Stimulated activated CD4-positive, alpha-beta T cell treated with anti-CD3 and anti-CD28 coated beads, Interleukin-15, amount 100 ng/mL, for 48 hours (primary cell): ENCODE data around the gene PADI2.

Source experiments
- DNase-seq, 2 donors: peaks; one replicate each; pipeline ENCODE4 v3.0.0-alpha.2; 2020; ENCODE audit warnings: low read depth in 2 of 2

Gene PADI2

GRCh38 chr1:17112496-17113236 lies 6.6 kb downstream of the PADI2 start:
- no peak for DNase-seq

GRCh38 chr1:17112076-17112475 lies 7.2 kb downstream of the PADI2 start:
- DNase-seq = no peak

DNA sequence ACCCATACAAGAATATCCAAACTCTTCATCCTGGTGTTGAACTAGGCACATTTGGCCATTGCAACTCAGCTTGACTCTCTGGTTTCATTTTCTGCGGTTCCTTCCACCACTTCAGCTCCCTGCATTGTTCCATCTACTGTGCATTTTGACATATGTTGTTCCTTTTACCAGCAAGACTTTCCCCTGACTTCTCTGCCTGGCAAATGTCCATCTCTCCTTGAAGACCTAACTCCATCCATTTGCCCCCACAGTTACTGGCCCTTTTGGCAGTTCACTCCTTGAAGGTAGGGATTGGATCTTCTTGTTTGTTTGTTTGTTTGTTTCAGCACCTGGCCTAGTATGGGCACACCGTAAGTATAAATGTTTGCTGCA lies 8.7 kb downstream of the PADI2 start:
- DNase-seq = no peak

- DNase-seq = no peak
These were observed 9.2 kb downstream of the PADI2 start for GRCh38 chr1:17109892-17110554.

GRCh38 chr1:17108786-17109185 lies 10.5 kb downstream of the PADI2 start:
- no peak for DNase-seq

- DNase-seq = no peak
These were observed 10.9 kb downstream of the PADI2 start for GRCh38 chr1:17108360-17108759.

GRCh38 chr1:17104782-17105181 lies 14.5 kb downstream of the PADI2 start:
- DNase-seq = no peak

DNA sequence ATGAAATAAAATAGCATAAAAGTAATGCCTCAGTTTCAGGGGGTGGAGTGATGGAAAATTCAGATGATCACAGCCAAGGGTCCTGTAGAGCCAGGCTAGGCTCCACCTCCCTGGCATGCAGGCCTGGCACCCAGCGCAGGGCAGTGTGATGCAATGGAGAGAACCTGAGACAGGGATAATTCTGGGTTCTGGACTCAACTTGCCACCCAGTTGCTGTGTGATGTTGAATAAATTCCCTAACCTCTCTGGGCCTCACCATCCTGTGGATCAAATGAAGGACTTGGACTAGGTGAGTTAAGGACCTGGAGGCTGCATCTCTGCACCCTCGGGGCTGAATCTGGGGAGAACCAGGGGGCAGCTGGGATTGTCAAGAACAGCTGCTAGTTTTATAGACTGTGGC lies 17.0 kb downstream of the PADI2 start:
- DNase-seq = no peak

GRCh38 chr1:17101261-17101660 lies 18.0 kb downstream of the PADI2 start:
- DNase-seq = no peak

DNA sequence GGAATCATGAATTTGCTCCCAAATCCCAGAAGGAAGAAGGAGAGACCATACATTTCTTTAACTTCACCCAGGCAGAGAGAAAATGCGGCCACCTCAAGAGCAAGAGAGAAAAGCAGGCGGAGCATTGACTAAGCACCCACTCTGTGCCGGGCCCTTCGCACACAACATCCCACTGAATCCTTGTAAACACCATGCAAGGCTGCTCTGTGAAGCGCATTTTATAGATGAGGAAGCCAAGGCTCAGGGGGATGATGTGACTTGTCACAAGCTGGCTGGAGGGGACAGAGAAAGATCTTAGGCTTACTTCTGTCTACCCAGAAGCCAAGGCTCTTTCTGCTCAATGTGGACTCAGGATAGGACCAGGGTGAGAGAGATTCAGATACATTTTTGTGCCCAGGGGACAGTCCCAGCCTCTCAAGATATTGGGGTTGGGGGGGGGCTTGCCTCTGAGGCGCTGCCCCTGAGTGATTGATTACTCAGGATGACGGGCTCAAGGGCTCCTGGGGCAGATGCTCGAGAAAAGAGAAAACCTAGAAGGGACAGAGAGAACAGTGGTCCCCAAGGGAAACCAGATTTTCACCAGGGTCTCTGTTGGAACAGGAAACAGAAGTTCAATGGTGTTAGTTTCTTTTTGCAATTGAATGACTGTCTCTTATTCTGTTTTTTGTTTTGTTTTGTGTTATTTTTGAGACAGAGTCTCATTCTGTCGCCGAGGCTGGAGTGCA lies 19.5 kb downstream of the PADI2 start:
- DNase-seq = no peak

- no peak for DNase-seq
These were observed 20.6 kb downstream of the PADI2 start for GRCh38 chr1:17098446-17099317.

GRCh38 chr1:17097787-17098186 lies 21.5 kb downstream of the PADI2 start:
- no peak for DNase-seq

GRCh38 chr1:17097147-17097546 lies 22.1 kb downstream of the PADI2 start:
- DNase-seq = no peak

GRCh38 chr1:17096584-17096983 lies 22.7 kb downstream of the PADI2 start:
- no peak for DNase-seq

- DNase-seq = no peak
These were observed 24.1 kb downstream of the PADI2 start for GRCh38 chr1:17095141-17095540.

DNA sequence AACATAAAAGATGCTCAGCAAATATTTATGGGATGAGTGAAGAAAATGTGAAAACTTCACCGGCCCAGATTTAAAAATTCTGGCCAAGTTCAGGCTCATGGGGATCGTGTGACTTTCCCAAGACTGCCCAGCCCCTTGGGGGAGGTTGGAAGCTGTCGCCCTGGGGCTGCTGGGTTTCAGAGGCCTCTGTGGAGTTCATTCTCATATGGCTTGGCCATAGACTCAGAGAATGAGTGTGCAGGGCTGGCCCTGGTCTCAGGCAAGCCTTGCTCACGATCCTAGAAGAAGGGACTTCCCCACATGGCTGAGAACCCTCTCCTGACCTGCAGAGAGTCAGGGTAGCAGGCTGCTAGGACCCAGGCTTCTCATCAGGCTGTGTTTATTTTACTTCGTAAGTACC lies 24.6 kb downstream of the PADI2 start:
- no peak for DNase-seq

DNA sequence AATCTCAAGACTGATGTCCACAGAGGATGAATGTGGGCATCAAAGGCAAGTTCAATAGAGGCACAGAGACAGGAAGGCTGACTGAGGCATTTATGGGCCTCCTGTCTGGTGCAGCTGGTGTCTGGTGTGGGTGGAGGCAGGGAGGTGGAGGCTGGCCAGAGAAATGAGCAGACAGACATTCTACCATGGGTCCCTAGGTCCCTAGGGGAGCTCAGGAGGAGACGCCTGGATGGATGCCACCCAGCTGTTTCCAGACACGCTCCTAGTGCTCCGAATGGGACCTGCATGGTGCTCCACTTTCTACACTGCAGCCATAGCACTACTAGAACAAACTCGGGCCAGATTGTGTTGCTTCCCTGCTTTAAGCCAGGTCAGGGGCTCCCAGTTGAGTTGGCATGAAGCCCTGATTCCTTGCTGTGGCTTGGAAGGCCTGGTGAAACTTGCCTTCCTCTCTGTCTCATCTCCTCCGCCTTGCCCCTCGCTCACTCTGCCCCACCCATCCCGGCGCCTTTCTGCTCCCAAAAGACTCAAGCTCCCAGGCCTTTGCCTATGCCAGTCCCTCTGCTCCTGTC lies 25.3 kb downstream of the PADI2 start:
- DNase-seq = no peak

DNA sequence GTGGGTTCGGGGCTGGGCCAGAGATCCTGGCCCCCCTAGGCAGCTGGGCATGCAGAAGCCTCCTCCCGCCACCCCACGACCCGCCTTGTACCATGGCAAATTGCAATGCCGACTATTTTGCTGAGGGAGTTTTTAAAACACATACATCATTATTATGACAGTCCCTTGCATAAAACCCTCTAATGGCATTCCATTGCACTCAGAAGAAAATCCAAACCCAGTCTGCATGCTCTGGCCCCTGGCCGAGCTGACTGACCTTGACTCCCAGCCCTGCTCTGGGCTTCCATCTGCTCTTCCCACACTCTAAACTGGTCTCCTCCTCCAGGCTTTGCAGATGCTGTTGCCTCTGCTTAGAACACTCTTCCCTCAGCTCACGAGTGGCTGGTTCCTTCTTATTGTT lies 28.0 kb downstream of the PADI2 start:
- no peak for DNase-seq

DNA sequence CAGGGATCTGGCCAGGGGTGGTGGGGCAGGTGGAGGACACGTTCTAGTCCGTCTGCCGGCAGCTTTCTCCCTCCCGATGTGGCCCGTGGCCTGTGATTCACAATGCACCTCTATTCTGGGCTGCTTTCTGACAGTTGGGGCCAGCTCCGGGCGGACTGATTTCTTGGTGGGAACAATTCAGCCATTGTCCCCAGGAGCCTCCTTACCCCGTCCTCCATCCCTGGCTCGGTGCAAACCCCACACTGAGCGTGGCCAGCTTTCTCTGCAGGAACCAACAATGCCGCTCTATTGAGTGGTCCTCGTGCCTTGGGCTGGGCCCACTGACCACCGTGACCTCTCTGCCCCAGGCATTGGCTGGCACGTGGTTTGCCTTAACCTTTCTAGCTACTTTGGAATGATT lies 29.7 kb downstream of the PADI2 start:
- no peak for DNase-seq

DNA sequence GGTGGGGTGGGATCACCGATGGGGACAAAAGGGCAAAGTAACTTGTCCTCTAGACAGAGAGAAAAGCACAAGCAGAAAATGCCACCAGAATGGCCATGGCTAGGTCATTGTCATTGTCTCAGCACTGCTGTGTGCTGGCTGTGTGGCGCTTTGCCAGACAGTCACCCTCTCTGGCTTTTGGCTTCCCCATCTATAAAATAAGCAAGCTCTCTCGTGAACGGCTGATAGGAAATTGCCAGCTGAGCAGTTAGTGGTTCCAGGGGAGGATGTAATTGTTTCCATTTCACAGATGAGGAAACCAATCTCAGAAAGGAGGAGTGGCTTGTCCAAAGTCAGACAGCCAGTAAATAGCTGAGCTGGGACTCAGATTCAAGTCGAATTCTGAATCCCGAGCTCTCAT lies 32.5 kb downstream of the PADI2 start:
- no peak for DNase-seq

- no peak for DNase-seq
These were observed 34.5 kb downstream of the PADI2 start for GRCh38 chr1:17084787-17085186.

GRCh38 chr1:17082761-17083160 lies 36.5 kb downstream of the PADI2 start:
- DNase-seq = no peak
